ENCODE data around the gene EPHB3.

The EPHB3 gene

GRCh38 chr3:184575701-184576100 lies 14.1 kb downstream of the EPHB3 start:
- no peaks in the 10 kb centered on the region for H3F3A ChIP-seq (ENCODE audit: insufficient read depth, low read length)
- H3K4me2 ChIP-seq (ENCODE audit: low read length), result no peak overlapping the region
- H2AFZ ChIP-seq (ENCODE audit: low read length), result no peak overlapping the region
- peaks cover 4% of the 10 kb centered on the region; the same call in 1 of the 2 replicates for H3K27me3 ChIP-seq (ENCODE audit: insufficient read depth, low read length)
- no peaks in the 10 kb centered on the region for H4K20me1 ChIP-seq (ENCODE audit: insufficient read depth, low read length)
- no peak for TF ChIP-seq CTCF (IDR thresholded peaks at IDR 0.05; ENCODE audit: low read length)
- no peak for TF ChIP-seq EZH2 (IDR thresholded peaks at IDR 0.05; ENCODE audit: borderline replicate concordance, low read length)
- H3K9ac ChIP-seq (ENCODE audit: low read length), result no peak overlapping the region
- H3K36me3 ChIP-seq (ENCODE audit: insufficient read depth, low read length), result no peaks in the 10 kb centered on the region
- H3K79me2 ChIP-seq (ENCODE audit: insufficient read depth, low read length), result no peaks in the 10 kb centered on the region
- H3K27ac ChIP-seq (ENCODE audit: low read depth, low read length, poor library complexity, severe bottlenecking), result no peak overlapping the region
- no peak overlapping the region for H3K4me3 ChIP-seq (ENCODE audit: low read depth, low read length, poor library complexity, severe bottlenecking)
- no peaks in the 10 kb centered on the region for H3K4me1 ChIP-seq (ENCODE audit: insufficient read depth, low read length, severe bottlenecking)
- H3K9me2 ChIP-seq (ENCODE audit: low read depth, low read length), result no peaks in the 10 kb centered on the region
- H3K9me3 ChIP-seq (ENCODE audit: low read length), result no peaks in the 10 kb centered on the region

DNA sequence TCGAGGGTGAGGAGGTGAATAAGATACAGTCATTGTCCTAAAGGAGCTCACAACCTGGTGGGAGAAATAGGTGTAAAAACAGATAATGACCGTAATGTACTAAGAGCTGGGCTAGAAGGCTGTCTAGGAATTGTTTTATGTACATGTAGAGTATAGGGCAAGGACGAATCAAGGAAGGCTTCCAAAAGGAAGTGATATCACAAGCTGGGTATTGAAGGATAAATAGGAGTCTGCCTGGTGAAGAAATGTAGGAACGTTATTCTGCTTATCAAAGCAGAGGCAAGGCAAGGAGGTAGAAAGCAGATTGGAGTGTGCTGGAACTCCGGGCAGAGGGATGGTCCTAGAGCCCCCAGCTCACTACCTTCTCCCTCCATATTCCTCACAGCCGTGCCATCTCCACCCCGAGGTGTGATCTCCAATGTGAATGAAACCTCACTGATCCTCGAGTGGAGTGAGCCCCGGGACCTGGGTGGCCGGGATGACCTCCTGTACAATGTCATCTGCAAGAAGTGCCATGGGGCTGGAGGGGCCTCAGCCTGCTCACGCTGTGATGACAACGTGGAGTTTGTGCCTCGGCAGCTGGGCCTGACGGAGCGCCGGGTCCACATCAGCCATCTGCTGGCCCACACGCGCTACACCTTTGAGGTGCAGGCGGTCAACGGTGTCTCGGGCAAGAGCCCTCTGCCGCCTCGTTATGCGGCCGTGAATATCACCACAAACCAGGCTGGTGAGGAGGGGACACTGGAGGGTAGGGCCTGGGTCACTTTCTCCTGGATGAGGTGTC lies 15.1 kb downstream of the EPHB3 start:
- no peaks in the 10 kb centered on the region for H3K9me2 ChIP-seq (ENCODE audit: low read depth, low read length)
- H3K9ac ChIP-seq (ENCODE audit: low read length), result no peak overlapping the region
- no peak for TF ChIP-seq EZH2 (IDR thresholded peaks at IDR 0.05; ENCODE audit: borderline replicate concordance, low read length)
- TF ChIP-seq CTCF (IDR thresholded peaks at IDR 0.05; ENCODE audit: low read length), result no peak
- H3K4me3 ChIP-seq (ENCODE audit: low read depth, low read length, poor library complexity, severe bottlenecking), result no peak overlapping the region
- H3K79me2 ChIP-seq (ENCODE audit: insufficient read depth, low read length), result no peaks in the 10 kb centered on the region
- H4K20me1 ChIP-seq (ENCODE audit: insufficient read depth, low read length), result no peaks in the 10 kb centered on the region
- H3K4me2 ChIP-seq (ENCODE audit: low read length), result no peak overlapping the region
- H3F3A ChIP-seq (ENCODE audit: insufficient read depth, low read length), result no peaks in the 10 kb centered on the region
- no peak overlapping the region for H3K27ac ChIP-seq (ENCODE audit: low read depth, low read length, poor library complexity, severe bottlenecking)
- H3K27me3 ChIP-seq (ENCODE audit: insufficient read depth, low read length), result peaks cover 4% of the 10 kb centered on the region; the same call in 1 of the 2 replicates
- H3K9me3 ChIP-seq (ENCODE audit: low read length), result no peaks in the 10 kb centered on the region
- no peak overlapping the region for H2AFZ ChIP-seq (ENCODE audit: low read length)
- H3K4me1 ChIP-seq (ENCODE audit: insufficient read depth, low read length, severe bottlenecking), result no peaks in the 10 kb centered on the region
- no peaks in the 10 kb centered on the region for H3K36me3 ChIP-seq (ENCODE audit: insufficient read depth, low read length)

- H3K36me3 ChIP-seq (ENCODE audit: insufficient read depth, low read length), result no peaks in the 10 kb centered on the region
- H3K4me3 ChIP-seq (ENCODE audit: low read depth, low read length, poor library complexity, severe bottlenecking), result no peak overlapping the region
- TF ChIP-seq CTCF (IDR thresholded peaks at IDR 0.05; ENCODE audit: low read length) (no peak), EZH2 (IDR thresholded peaks at IDR 0.05; ENCODE audit: borderline replicate concordance, low read length) (no peak)
- no peaks in the 10 kb centered on the region for H3K9me3 ChIP-seq (ENCODE audit: low read length)
- no peaks in the 10 kb centered on the region for H3F3A ChIP-seq (ENCODE audit: insufficient read depth, low read length)
- no peak overlapping the region for H3K9ac ChIP-seq (ENCODE audit: low read length)
- H4K20me1 ChIP-seq (ENCODE audit: insufficient read depth, low read length), result no peaks in the 10 kb centered on the region
- H3K4me2 ChIP-seq (ENCODE audit: low read length), result no peak overlapping the region
- no peaks in the 10 kb centered on the region for H3K9me2 ChIP-seq (ENCODE audit: low read depth, low read length)
- H3K79me2 ChIP-seq (ENCODE audit: insufficient read depth, low read length), result no peaks in the 10 kb centered on the region
- peaks cover 4% of the 10 kb centered on the region; the same call in 1 of the 2 replicates for H3K27me3 ChIP-seq (ENCODE audit: insufficient read depth, low read length)
- no peaks in the 10 kb centered on the region for H3K4me1 ChIP-seq (ENCODE audit: insufficient read depth, low read length, severe bottlenecking)
- no peak overlapping the region for H2AFZ ChIP-seq (ENCODE audit: low read length)
- no peak overlapping the region for H3K27ac ChIP-seq (ENCODE audit: low read depth, low read length, poor library complexity, severe bottlenecking)
Observed at GRCh38 chr3:184577546-184577945, 16.0 kb downstream of the EPHB3 start.

Data from OCI-LY1 (cell line).